HG03139 (cell line): ENCODE results near the gene CCNF.

Experiments used
- ATAC-seq: cut with Tn5 transposase; IDR thresholded peaks from one replicate; pipeline ENCODE4 v1.9.1; 2021; ENCODE audit not compliant: unreplicated experiment

Gene CCNF

DNA sequence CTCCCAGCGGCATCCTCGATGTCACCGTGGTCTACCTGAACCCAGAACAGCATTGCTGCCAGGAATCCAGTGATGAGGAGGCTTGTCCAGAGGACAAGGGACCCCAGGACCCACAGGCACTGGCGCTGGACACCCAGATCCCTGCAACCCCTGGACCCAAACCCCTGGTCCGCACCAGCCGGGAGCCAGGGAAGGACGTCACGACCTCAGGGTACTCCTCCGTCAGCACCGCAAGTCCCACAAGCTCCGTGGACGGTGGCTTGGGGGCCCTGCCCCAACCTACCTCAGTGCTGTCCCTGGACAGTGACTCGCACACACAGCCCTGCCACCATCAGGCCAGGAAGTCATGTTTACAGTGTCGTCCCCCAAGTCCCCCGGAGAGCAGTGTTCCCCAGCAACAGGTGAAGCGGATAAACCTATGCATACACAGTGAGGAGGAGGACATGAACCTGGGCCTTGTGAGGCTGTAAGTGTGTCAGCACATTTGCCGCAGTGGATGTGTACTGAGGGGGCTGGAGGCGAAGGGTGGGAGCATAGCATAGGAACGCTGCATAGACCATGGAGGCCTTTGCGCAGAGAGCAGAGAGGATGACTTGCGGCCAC, 27.4 kb downstream of the CCNF start:
- ATAC-seq = no peak

DNA sequence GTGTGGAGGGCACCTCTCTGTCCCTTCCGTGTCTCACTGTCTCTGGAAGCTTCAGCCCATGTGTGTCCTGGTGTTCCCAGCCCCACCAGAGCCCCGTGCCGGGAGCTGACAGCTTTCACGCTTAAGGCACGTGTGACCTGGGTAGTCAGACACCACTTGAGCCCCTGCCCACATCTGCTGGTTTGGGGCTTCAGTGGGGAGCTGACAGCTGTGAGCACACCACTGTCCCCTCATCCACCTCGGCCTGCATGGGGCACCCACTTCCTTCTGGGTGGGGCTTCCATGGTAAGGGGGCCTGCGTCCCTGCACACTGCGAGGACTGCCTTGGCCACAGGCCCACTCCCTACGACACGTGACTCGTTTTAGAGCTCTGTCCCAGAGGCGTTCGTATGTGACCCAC, 28.0 kb downstream of the CCNF start:
- no peak for ATAC-seq

DNA sequence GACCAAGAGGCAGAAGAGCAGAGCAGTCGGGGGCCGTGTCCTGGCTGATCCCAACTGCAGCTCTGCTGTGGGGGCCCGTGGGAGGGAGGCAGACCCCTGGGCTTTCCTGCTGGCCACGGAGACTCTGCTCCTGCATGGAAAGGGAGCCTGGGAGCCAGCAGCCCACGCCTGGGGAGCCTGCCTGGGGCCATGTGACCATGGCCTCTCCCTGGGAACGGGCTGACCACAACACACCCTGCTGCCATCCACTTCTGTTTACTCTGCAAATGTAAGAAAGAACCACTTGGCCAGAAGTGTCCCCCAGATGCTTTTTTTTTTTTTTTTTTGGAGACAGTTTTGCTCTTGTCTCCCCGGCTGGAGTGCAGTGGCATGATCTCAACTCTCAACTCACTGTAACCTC, 28.7 kb downstream of the CCNF start:
- no peak for ATAC-seq

DNA sequence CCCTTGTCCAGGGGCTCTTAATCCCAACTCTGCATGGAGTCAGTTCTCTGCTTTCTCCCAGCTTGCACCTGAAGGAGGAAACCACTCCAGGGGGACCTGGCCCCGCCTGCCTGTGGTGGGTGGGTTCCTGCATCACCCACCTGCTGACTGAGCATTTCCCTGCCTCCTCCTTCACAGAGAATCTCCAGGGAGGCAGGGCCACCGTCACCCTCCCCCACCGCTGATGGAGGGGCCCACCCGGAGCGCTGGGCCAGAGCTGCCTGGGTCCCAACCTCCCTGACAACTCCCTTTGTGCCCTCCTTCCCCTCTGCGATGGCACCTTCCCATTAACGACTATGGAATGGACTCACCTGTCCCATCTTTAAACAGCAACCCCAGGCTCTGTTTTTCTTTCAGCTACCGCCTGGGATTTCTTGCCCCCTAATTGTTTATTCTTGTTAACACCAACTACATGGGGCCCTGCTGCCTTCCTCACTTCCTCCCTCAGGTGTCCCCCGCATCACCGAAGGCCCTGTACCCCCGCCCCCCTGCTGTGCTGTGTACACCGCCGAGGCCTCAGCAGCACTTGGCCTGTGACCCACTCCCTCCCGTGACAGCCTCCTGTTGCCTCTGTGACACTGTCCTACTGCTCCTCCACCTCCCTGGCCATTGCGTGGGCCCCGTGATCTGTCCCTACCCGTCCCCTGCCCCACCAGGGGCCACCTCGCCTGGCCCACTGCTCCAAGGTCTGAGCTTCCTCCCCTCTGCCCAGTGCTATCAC, 29.8 kb downstream of the CCNF start:
- no peak for ATAC-seq

DNA sequence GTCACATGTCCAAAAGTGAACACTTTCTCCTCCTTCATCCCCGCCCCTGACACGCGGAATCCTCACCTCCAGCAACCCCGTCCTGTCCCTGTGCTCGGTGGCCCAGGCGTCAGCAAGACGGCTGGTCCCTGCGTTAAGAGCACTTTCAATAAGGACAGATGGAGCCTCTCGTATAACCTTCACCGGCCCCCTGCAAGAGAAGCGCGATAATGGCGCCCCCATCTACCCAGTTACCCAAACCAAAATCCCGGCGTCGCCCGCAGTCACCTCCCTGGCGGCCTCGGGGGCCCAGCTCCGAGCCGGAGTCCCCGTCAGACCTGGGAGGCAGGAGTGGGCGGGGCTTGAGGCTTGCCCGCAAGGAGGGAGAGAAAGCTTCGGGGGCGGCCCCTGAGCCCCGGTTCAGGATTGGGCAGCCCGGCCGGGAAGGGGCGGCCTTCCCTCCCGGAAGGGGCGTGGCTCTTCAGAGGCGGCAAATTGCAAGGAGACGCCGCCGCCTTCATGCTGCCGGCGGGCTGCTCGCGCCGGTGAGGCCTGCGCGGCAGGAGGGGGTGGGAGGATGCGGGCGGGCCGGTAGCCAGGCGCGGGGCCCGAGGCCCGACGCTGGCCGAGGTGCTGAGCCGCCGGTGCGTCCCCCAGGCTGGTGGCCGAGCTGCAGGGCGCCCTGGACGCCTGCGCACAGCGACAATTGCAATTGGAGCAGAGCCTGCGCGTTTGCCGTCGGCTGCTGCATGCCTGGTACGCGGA, 30.6 kb downstream of the CCNF start, which contains the start of gene TEDC2:
TEDC2 (plus strand) TSS at position 463 of the 744 bp plus-strand sequence; CDS start at position 499, 36 bp downstream.
- peak; percentile 84 for ATAC-seq

DNA sequence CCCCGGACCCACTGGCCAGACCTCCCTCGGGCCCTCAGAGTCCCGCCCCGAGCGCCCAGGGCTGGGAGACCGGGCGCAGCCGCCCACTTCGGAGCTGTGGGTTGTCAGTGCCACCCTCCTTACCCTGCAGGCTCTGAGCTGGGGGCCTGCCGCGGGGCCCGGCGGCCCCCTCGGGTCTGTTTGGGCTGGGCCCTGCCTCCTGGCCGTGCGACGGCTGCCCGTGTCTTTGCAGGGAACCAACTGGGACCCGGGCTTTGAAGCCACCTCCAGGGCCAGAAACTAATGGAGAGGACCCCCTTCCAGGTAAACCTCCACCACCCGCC, 31.1 kb downstream of the CCNF start:
- no peak for ATAC-seq

DNA sequence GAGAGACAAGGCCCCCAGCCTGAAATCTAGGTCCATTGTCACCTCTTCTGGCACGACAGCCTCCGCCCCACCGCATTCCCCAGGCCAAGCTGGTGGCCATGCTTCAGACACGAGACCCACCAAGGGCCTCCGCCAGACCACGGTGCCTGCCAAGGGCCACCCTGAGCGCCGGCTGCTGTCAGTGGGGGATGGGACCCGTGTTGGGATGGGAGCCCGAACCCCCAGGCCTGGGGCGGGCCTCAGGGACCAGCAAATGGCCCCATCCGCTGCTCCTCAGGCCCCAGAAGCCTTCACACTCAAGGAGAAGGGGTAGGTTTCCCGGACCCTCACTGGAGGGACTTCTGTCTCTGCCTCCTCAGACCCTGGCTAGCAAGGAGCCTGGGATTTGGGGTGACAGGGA, 31.7 kb downstream of the CCNF start:
- ATAC-seq = no peak

DNA sequence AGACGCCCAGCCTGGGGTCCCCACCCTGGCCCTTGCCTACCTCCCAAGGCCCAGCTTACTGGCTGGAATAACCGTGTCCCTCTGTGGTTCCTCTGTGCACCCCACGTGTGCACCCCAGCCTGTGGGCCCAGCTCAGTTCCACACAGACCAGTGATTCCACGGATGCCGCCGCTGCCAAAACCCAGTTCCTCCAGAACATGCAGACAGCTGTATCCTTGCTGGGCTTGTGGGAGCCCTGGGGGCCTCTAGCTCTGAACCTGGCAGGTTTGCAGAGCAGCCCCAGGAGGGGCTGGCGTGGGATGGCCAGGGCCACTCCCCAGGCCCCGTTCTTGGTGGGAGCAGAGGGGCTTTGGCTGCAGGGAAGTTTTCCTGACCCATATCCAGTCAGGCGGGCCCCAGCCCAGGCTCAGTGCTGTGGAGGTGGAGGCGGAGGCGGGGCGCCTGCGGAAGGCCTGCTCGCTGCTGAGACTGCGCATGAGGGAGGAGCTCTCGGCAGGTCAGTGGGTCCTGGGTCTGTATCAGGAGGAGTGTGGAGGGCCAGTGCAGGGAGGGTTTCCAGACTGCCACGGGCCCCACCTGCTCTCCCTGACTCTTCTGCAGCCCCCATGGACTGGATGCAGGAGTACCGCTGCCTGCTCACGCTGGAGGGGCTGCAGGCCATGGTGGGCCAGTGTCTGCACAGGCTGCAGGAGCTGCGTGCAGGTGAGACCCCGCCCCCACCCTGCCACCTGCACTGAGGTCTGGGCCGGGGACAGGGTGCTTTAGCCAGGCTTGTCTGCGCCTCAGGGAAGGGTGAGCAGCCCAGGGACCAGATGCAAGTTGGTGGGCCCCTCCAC, 33.0 kb downstream of the CCNF start:
- no peak for ATAC-seq

DNA sequence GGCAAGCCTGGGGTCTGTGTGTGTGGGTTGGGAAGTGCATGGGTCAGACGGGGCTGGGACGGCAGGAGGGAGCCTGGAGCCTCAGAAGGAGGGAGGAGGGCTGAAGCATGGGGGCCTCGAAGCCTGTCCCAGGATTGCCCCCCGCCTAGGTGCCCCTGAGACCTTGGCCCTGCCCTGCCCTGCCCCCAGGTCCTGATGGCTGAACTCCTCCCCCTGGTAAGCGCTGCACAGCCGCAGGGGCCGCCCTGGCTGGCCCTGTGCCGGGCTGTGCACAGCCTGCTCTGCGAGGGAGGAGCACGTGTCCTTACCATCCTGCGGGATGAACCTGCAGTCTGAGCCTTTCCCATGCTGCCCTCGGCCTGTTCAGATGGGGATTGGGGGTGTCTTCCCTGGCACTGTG, 35.1 kb downstream of the CCNF start:
- ATAC-seq = no peak

DNA sequence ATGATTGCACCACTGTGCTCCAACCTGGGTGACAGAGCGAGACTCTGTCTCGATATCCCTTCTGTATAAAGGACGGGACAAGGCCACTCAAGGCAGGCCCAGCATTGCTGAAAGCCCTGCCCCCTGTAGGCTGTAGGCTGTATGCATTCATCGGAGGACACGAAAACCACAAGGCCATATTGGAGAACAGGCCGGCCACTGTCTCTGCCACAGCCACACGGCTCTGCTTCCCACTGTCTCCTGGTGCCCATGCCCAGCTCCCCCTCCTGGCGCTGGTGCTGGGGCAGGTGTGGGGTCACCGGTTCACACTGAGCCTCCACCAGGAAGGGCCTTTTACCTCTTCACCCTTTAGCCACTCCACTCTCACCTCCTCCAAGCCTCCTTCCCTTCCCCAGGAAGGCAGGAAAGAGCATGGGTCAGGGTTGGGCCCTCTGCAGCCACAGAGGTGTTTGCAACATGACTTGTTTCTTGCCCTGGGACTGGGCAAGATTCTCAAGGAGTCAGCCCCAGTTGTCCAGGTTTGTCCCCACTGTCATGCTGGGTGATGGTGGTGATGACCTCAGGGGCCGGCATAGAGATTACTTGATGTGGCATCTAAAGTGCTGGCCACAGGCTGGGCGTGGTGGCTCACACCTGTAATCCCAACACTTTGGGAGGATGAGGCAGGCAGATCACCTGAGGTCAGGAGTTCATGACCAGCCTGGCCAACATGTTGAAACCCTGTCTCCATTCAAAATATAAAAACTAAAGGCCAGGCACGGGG, 36.6 kb downstream of the CCNF start:
- no peak for ATAC-seq

DNA sequence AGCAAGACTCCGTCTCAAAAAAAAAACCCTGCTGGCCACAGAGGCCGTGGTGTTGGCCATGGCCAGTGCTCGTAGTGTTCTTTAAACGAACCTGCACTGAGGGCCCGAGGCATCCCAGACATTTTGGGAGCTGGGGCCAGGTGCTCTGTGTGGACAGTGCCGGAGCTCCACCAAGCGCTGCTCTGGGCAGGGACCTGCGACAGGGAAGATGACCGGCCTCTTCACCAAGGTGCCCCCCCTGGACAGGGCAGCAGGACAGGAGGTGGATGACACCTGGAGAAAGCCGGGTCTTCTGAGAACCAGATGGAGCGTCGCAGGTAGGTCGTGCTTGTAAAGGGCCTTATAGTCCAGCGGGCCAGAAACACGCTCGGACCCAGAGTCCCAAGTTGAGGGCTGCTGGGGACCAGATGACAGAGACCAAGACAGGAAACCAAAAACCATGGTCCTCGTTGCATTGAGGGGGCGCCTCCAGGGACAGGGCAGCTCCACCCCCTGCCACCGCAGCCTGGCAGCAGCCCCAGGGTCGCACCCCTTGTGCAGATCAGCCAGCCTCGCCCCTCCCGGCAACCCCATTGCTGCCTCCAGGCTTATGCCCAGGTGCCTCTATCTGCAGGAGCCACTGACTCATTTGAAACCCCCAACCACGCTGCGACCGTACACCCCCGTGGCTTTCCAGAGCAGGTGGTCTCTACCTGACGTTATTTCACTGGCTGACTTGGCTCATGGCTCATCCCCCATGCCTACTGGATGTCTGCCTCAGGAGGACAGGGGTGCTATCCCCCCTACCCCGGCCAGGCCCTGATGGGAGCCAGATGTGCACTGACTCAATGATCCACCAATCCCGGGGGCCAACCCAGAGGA, 37.6 kb downstream of the CCNF start:
- no peak for ATAC-seq

DNA sequence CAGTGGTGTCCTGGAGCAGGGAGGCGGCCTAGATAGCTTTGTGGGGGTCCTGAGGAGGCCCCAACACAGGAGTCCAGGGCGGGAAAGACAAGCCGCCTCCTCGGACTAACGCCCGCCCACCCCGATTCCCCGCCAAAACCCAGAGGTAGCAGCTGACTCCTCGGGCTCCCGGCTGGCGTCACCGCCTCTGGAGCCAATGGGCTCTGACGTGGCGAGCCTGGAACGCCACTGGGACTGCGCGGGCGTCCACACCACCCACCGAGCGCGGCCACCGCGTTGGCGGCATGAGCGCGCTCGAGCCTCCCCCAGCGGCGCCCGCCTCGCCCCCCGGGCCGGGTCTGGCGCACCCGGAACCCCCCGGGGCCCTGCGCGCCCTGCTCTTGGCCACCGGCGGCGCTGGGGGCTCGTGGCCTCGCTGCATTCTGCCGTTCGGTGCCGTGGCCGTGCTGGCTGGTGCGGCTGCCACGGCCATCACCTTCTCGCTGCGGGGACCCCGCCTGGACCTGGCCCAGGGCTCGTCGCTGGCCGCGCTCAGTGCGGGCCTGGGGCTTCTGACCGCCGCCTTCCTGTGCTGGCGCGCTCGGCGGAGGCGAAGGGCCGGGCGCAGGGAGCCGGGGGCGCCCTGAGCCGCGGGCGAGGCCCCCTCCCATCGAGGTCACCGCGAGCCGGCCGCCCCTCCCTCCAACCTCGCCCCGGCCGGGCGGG, 38.4 kb downstream of the CCNF start:
- no peak for ATAC-seq

DNA sequence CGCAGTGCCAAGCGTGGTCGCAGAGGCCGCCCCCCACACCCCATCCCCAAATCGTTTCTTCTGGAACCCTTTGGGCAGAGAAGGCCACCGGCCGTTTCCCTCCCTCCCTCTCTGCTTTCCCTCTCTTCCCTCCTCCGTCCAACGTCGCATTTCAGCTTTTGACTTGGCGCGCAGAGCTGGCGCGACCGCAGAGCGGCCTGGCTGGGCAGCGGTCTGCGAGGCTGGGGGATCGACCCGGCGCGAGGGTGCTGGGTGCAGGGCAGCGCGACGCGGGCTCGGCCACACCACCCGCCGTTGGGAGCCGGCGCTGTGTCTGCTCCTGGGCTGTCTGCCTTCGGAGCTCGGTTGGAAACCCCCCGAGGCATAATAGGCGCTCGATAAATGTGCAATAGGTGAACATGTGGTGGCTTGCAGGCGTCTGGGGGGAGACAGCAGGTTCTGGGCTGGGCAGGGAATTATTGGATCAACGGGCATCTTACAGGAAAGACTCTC, 39.0 kb downstream of the CCNF start:
- no peak for ATAC-seq

DNA sequence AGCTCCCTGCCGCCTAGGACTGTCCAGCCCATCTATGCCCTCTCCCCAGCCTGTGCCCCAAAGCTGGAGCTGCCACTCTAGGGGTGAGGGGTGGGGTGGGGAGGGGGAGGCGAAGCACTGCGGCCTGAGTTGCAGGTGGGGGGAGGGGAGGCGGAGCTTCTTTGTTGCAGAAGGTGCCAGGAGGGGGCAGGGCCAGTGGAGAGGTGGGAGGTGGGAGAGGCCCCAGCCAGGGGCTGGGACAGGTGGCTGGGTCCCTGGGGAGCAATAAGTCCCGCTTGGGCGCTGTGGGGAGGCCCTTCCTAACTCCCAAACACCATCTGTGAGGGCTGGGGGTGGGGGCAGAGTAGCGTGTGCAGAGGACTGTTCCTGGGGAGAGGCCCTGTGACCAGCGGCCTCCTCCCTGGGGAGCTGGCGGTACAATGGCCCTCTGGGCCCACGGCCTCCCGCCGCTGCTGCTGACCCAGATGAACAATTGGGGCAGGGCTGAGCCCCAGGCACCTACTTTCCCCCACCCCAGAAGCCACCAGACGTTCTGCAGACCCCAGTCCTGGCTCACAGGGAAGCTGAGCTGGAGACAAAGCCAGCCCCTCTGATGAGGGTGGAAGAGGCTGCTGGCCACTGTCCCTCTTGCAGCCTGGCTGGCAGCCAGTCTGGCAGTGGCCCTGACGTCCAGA, 39.6 kb downstream of the CCNF start:
- ATAC-seq = no peak

DNA sequence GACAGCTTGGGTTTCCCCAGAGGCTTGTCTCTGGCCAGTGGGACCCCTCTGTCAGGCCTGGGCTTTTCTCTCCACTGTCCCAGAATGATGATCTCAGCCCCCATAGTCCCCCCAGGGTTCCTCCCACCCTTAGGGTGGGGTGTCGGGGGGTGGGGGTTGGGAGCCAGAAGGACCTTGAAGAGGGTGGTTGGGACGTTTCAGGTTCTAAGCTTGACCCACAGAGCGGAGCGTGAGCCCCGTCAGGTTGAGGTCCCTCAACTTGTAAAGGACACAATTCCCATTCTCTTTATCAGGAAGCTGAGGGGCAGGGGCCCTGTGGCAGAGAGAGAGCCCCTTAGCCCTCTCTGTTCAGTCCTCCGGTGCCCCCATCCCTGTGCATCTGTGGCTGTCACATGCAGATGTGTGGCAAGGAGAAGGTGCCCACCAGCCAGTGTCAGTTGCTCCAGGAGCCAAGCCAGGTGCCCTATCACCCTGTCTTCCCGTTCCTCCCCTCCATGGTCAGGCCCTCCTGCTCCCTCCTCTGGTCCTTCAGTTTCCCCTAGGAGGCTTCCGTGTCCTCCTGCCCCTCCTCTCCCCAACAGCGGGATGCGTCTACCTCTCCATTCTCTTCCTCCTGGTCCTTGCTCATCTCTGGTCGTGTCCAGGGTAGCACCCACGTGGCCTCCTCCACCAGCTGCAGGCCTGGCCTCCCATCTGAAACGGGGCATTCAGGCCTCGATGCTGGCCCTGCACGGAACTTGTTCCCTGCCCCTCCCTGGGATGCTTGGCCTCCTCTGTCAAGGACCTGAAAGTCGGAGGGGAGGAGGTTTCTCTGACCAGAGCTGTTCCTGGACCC, 40.4 kb downstream of the CCNF start:
- no peak for ATAC-seq

DNA sequence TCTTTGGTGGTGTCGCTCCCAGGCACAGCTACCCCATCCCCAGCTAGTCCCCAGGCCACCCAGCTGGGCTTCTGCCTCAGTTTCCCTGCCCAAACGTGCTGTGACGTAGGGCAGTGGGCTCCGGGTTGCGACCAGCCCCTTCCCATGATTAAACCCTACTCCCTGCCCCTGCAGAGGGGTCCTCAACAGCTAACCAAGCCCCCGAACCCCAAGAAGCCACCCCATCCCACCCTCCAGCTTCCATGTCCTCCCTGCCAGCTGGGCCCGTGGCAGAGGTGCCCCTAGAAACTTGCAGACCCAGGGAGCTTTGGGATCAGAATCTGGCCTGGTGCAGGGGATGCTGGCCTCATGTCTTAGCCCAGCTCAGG, 41.0 kb downstream of the CCNF start:
- ATAC-seq = no peak

DNA sequence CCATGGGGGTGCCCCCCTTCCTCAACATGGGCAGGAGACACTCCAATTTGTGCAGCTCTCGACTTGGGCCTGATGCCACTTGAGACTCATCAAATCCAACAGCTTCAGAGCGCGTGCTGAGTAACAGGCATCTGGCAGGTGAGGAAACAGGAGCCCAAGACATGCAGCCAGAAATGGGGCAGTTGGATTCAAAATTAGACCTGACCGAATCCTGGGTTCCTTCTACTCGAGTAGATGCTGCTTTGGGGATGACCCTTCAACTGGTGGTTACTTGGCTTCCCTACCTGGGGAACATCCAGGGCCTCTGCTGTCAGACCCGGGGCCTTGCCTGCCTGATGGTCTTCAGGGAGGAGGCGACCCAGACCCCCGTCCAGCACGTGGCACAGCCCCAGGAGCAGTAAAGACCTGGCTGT, 41.4 kb downstream of the CCNF start:
- no peak for ATAC-seq
